Gastrocnemius medialis (tissue), 4 donors: ENCODE data around the gene ZSCAN26. TPM values are rescaled to one million over a fixed set of nuclear protein-coding genes. Genes with fewer than 3 reads are reported as not detected.
A peak's percentile ranks its signal among the peaks of the same experiment; 100 is the strongest.

Experiments
- ATAC-seq, 2 donors: fragments of 150-250 bp; one replicate each; pipeline ENCODE4 v1.9.1; 2016
- DNase-seq, 2 donors: peaks; one replicate each; pipeline ENCODE4 v3.0.0-alpha.2; 2019
- H3K27ac ChIP-seq, 4 donors: fragments of 200-600 bp; sonication (generic); 1 replicate in 1 of 4; 2 replicates in 3 of 4; pipeline ENCODE4 v1.5.1; 2016 to 2018; ENCODE audit warnings: mild to moderate bottlenecking in 2 of 4, moderate library complexity in 1 of 4
- H3K27me3 ChIP-seq, 3 donors: fragments of 200-600 bp; sonication (generic) in 2 of 3; 1 replicate in 1 of 3; 2 replicates in 2 of 3; pipeline versions ENCODE4 v1.5.1 to v1.6.0; 2016 to 2019; ENCODE audit warnings: mild to moderate bottlenecking in 1 of 3, moderate library complexity in 1 of 3
- H3K36me3 ChIP-seq, 2 donors: fragments of 200-600 bp; sonication (generic) in 1 of 2; one replicate each; pipeline ENCODE4 v1.5.1; 2017 to 2018
- H3K4me1 ChIP-seq, 2 donors: fragments of 200-600 bp; sonication (generic) in 1 of 2; one replicate each; pipeline ENCODE4 v1.5.1; 2016 to 2017; ENCODE audit warnings: mild to moderate bottlenecking in 2 of 2
- H3K4me3 ChIP-seq, 4 donors: fragments of 200-600 bp; sonication (generic) in 3 of 4; 1 replicate in 1 of 4; 2 replicates in 3 of 4; pipeline ENCODE4 v1.5.1; 2016 to 2019; ENCODE audit warnings: mild to moderate bottlenecking in 2 of 4
- H3K9me3 ChIP-seq, 3 donors: fragments of 200-600 bp; sonication (generic) in 2 of 3; 1 replicate in 1 of 3; 2 replicates in 2 of 3; pipeline ENCODE4 v1.5.1; 2016 to 2019
- POLR2A ChIP-seq, 2 donors: fragments of 450-650 bp; IDR thresholded peaks; one replicate each; pipeline ENCODE4 v1.6.1; 2017; ENCODE audit warnings: antibody characterized with exemption in 2 of 2, mild to moderate bottlenecking in 2 of 2, moderate library complexity in 2 of 2
- in situ Hi-C, 4 donors: fragments of 200-750 bp; cut with MboI; loops; one replicate each; pipeline versions ENCODE4 v1.15.0 to v1.8.0; 2017; ENCODE audit warnings: low sequenced_read_pairs in 4 of 4
- intact Hi-C: fragments of 100-400 bp; cut with DNase I; formaldehyde crosslinking; loops from one replicate; pipeline ENCODE4 v1.15.1; 2023; ENCODE audit warnings: low total_unique reads
- total RNA-seq, 4 donors: library from RNA; depleted of rRNA; stranded (reverse); fragments of >200 nt; gene quantifications; one replicate each; pipeline versions ENCODE4 v1.1.0 to v1.2.3, GENCODE V29; 2016
- TF ChIP-seq, protein P1 (sequence below), 5 experiments: fragments of 450-650 bp in 3 of 5; fragments of 200-600 bp in 2 of 5; sonication (generic) in 2 of 5; IDR thresholded peaks in 4 of 5; conservative IDR thresholded peaks in 1 of 5; 1 replicate in 4 of 5; 2 replicates in 1 of 5; pipeline ENCODE4 v1.5.1; 2016 to 2019; ENCODE audit warnings: antibody characterized with exemption in 5 of 5, mild to moderate bottlenecking in 3 of 5, moderate library complexity in 3 of 5

Gene ZSCAN26
- total RNA-seq, 4 donors from 2014 or later: 7.3 to 13.4 (median 9.8) TPM

DNA sequence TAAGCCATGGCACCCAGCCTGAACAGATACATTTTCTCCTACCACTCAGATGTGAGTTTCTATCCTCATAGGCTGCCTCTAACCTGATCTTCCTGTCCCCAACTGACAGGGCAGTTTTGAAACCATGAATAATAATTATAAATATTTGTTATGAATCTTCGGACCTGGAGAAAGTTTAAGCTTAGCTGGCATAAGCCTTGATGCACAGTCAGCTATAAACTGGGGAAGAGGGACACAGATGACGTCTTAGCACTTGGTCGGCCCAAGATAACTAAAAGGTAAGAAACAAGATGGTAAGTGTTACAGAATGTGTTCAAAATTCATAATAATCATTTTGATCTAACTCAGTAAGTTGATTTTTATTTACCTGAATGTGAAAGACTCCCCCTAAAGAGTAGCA, 23.0 kb upstream of the ZSCAN26 start:
- Histone ChIP-seq H3K9me3 (no peaks in the 10 kb centered on the region), H3K27ac (no peak overlapping the region), H3K27me3 (no peaks in the 10 kb centered on the region), H3K36me3 (peaks cover 2 to 42% of the 10 kb centered on the region in 2 donors), H3K4me1 (no peaks in the 10 kb centered on the region), H3K4me3 (no peak overlapping the region)
- ATAC-seq: no peak
- intact Hi-C loops: no loop called here
- TF ChIP-seq POLR2A (IDR thresholded peaks at IDR 0.05): no peak
- TF ChIP-seq, protein P1, sequence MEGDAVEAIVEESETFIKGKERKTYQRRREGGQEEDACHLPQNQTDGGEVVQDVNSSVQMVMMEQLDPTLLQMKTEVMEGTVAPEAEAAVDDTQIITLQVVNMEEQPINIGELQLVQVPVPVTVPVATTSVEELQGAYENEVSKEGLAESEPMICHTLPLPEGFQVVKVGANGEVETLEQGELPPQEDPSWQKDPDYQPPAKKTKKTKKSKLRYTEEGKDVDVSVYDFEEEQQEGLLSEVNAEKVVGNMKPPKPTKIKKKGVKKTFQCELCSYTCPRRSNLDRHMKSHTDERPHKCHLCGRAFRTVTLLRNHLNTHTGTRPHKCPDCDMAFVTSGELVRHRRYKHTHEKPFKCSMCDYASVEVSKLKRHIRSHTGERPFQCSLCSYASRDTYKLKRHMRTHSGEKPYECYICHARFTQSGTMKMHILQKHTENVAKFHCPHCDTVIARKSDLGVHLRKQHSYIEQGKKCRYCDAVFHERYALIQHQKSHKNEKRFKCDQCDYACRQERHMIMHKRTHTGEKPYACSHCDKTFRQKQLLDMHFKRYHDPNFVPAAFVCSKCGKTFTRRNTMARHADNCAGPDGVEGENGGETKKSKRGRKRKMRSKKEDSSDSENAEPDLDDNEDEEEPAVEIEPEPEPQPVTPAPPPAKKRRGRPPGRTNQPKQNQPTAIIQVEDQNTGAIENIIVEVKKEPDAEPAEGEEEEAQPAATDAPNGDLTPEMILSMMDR (IDR thresholded peaks at IDR 0.05 in 4 of 5, conservative IDR thresholded peaks at IDR 0.05 in 1 of 5): no peak
- in situ Hi-C loops: no loop called here
- DNase-seq: no peak

DNA sequence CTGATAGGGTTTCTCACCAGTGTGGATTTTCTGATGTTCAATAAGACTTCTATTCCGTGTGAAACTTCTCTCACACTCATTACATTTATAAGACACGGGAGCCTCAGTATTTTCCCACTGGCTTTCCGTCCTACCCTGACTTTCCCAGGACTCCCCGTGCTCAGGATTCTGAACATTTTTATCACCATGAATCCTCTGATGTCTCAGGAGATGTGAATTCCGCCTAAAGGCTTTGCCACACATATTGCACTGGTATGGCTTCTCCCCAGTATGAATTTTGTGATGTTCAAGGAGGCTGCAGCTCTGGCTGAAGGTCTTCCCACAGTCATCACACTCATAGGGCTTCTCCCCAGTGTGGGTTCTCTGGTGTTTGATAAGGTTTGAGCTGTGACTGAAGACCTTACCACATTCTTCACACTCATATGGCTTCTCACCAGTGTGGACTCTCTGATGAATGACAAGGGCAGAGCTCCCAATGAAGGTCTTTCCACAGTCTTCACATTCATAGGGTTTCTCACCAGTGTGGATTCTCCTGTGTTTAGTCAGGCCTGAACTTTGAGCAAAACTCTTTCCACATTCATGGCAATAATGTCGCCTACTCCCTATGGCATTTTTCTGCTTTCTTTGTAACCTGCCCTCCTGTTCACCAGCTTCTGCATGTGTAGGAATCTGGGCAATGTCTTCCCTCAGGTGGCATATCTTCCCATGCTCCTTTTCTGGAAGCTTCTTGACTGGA, 21.6 kb upstream of the ZSCAN26 start:
- no peaks in the 10 kb centered on the region for H3K27me3 ChIP-seq
- H3K4me3 ChIP-seq: no peak overlapping the region
- DNase-seq: no peak
- H3K4me1 ChIP-seq: no peaks in the 10 kb centered on the region
- in situ Hi-C loops (no loop called here), intact Hi-C loops (no loop called here)
- no peak for ATAC-seq
- H3K27ac ChIP-seq: no peak overlapping the region
- TF ChIP-seq POLR2A (IDR thresholded peaks at IDR 0.05): no peak
- TF ChIP-seq, protein P1 (IDR thresholded peaks at IDR 0.05 in 4 of 5, conservative IDR thresholded peaks at IDR 0.05 in 1 of 5): no peak
- no peaks in the 10 kb centered on the region for H3K9me3 ChIP-seq
- peaks cover 2 to 42% of the 10 kb centered on the region in 2 donors for H3K36me3 ChIP-seq

DNA sequence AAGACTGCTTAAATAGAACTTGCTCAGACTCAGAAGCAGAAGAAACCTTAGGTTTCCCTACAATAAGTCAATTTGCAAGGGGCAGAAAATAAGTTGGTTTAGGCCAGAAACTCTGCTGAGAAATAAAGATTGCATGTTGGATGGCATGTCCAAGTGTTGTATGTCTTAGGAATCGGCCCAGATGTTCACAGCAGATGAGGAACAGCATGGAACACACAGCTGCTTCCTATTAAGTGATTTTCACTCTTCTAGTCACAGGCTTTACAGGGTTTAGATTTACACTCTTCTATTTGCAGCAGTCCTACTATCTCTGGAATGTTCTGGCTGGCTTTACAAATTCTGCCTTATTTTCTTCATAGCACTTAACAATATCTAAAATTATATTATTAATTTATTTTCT, 18.0 kb upstream of the ZSCAN26 start:
- peaks cover 9 to 15% of the 10 kb centered on the region in 2 donors for H3K4me1 ChIP-seq
- TF ChIP-seq, protein P1 (IDR thresholded peaks at IDR 0.05 in 4 of 5, conservative IDR thresholded peaks at IDR 0.05 in 1 of 5): no peak
- TF ChIP-seq POLR2A (IDR thresholded peaks at IDR 0.05): no peak
- peaks cover 0 to 2% (median 0%) of the 10 kb centered on the region in 3 donors for H3K27me3 ChIP-seq
- no peak overlapping the region for H3K4me3 ChIP-seq
- in situ Hi-C loops (no loop called here), intact Hi-C loops (no loop called here)
- no peak overlapping the region for H3K27ac ChIP-seq
- ATAC-seq: no peak
- H3K9me3 ChIP-seq: no peaks in the 10 kb centered on the region
- peaks cover under 1 to 42% of the 10 kb centered on the region in 2 donors for H3K36me3 ChIP-seq
- DNase-seq: no peak

DNA sequence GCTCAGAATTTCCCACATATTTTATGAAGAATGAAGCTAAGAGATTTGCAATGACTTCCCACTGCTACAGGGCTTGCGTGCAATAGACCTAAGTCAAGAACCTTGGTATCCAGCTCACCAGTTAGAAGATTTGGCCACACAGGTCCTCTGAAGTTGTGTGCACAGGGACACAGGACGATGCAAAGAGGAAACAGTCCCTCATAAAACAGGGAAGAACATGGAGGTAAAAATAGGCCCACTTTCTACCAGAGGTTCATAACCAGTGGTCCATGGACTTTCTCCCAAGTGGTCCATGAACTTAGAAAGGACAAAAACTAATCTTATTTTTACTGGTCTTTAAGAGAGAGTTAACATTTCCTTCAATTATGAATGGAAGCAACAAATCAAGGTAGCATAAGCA, 16.2 kb upstream of the ZSCAN26 start:
- peaks cover 9 to 15% of the 10 kb centered on the region in 2 donors for H3K4me1 ChIP-seq
- H3K36me3 ChIP-seq: peaks cover 0 to 25% of the 10 kb centered on the region in 2 donors
- TF ChIP-seq, protein P1 (IDR thresholded peaks at IDR 0.05 in 4 of 5, conservative IDR thresholded peaks at IDR 0.05 in 1 of 5): no peak
- TF ChIP-seq POLR2A (IDR thresholded peaks at IDR 0.05): no peak
- H3K27ac ChIP-seq: no peak overlapping the region
- H3K9me3 ChIP-seq: no peaks in the 10 kb centered on the region
- intact Hi-C loops (loop anchor here (5.0 kb wide), 1 partner anchor 87 kb away; the partner anchor contains the start of gene ZSCAN31), in situ Hi-C loops (loop anchor here in 1 of 4 donors (25.0 kb wide), 1 partner anchor 113 kb away; the partner anchor contains the start of gene ZKSCAN8)
- DNase-seq (no peak), ATAC-seq (no peak)
- H3K27me3 ChIP-seq: peaks cover 0 to 3% (median 0%) of the 10 kb centered on the region in 3 donors
- peak overlapping the region; percentile 72 to 94 (median 90) for H3K4me3 ChIP-seq
